GM18517 (cell line): Measurements from ENCODE around the gene GALNT2.

ENCODE experiments used
- ATAC-seq: cut with Tn5 transposase; IDR thresholded peaks from one replicate; pipeline ENCODE4 v1.9.1; 2021; ENCODE audit warnings: mild to moderate bottlenecking, moderate library complexity; ENCODE audit not compliant: unreplicated experiment

Gene GALNT2

GRCh38 chr1:230070321-230071208 lies 3.5 kb downstream of the GALNT2 start:
- ATAC-seq, result no peak

GRCh38 chr1:230071316-230071715 lies 4.3 kb downstream of the GALNT2 start:
- ATAC-seq, result no peak

GRCh38 chr1:230072296-230072695 lies 5.3 kb downstream of the GALNT2 start:
- no peak for ATAC-seq

- ATAC-seq, result no peak
Measured at GRCh38 chr1:230072866-230073265, 5.8 kb downstream of the GALNT2 start.

- ATAC-seq, result no peak
Measured at GRCh38 chr1:230073371-230074035, 6.5 kb downstream of the GALNT2 start.

GRCh38 chr1:230074270-230074669 lies 7.2 kb downstream of the GALNT2 start:
- ATAC-seq, result no peak

- no peak for ATAC-seq
Measured at GRCh38 chr1:230074762-230075161, 7.7 kb downstream of the GALNT2 start.

GRCh38 chr1:230076121-230076520 lies 9.1 kb downstream of the GALNT2 start:
- no peak for ATAC-seq

- ATAC-seq, result no peak
Measured at GRCh38 chr1:230077011-230077410, 10.0 kb downstream of the GALNT2 start.

GRCh38 chr1:230077436-230078213 lies 10.6 kb downstream of the GALNT2 start:
- ATAC-seq, result no peak

GRCh38 chr1:230079199-230080024 lies 12.4 kb downstream of the GALNT2 start:
- ATAC-seq, result no peak

- ATAC-seq, result no peak
Measured at GRCh38 chr1:230080822-230081221, 13.8 kb downstream of the GALNT2 start.

GRCh38 chr1:230081751-230082150 lies 14.7 kb downstream of the GALNT2 start:
- ATAC-seq, result no peak

GRCh38 chr1:230082211-230082610 lies 15.2 kb downstream of the GALNT2 start:
- no peak for ATAC-seq

- no peak for ATAC-seq
Measured at GRCh38 chr1:230083053-230083452, 16.0 kb downstream of the GALNT2 start.

GRCh38 chr1:230083746-230084407 lies 16.8 kb downstream of the GALNT2 start:
- ATAC-seq, result no peak

GRCh38 chr1:230084408-230085177 lies 17.6 kb downstream of the GALNT2 start:
- no peak for ATAC-seq

GRCh38 chr1:230085178-230085515 lies 18.1 kb downstream of the GALNT2 start:
- ATAC-seq, result no peak

- ATAC-seq, result no peak
Measured at GRCh38 chr1:230086151-230086550, 19.1 kb downstream of the GALNT2 start.
